Caco-2 (cell line): ENCODE results near the gene FOXN4. TPM values are rescaled to one million over a fixed set of nuclear protein-coding genes. Genes with fewer than 3 reads are reported as not detected.

Source experiments
- BruUV-seq: library from RNA; stranded (reverse); fragments of 400-500 nt; replicated peaks from 2 replicates; lab custom pipeline; 2021; lab: Mats Ljungman, UMichigan
- CTCF ChIA-PET: fragments of 300-600 bp; sonication (Branson Sonifier 250); formaldehyde crosslinking; loops from one replicate; lab custom pipeline; 2022; ENCODE audit warnings: antibody characterized with exemption; lab: Charles Lee
- POLR2A ChIA-PET: fragments of 300-600 bp; sonication (Branson Sonifier 250); formaldehyde crosslinking; loops from one replicate; lab custom pipeline; 2022; ENCODE audit warnings: antibody characterized with exemption; lab: Charles Lee
- DNase-seq, 2 experiments: peaks; one replicate each; pipeline versions ENCODE4 v3.0.0 to v3.0.0-alpha.2; 2020 to 2022
- H3K27me3 ChIP-seq: replicated peaks from 2 replicates; pipeline ENCODE4 v1.6.0; 2011; ENCODE audit warnings: low read length; ENCODE audit not compliant: control insufficient read depth, insufficient read depth
- H3K36me3 ChIP-seq: 2 replicates; pipeline ENCODE4 v1.5.1; 2011; ENCODE audit warnings: low read length; ENCODE audit not compliant: control insufficient read depth, insufficient read depth
- H3K4me1 ChIP-seq: fragments of 250-450 bp; sonication (Bioruptor Pico); 2 replicates; pipeline ENCODE4 v1.5.1; 2020; ENCODE audit warnings: mild to moderate bottlenecking
- H3K4me3 ChIP-seq: 2 replicates; pipeline ENCODE4 v1.5.1; 2011; ENCODE audit warnings: low read depth, mild to moderate bottlenecking, control low read depth, low read length
- H3K9me3 ChIP-seq: fragments of 250-450 bp; sonication (Bioruptor Pico); 2 replicates; pipeline ENCODE4 v1.5.1; 2020; ENCODE audit warnings: mild to moderate bottlenecking, moderate library complexity
- H3K27ac Mint-ChIP-seq: one replicate; pipeline ENCODE4 v1.8.0; 2022; ENCODE audit warnings: mixed read lengths; ENCODE audit not compliant: unreplicated experiment
- H3K27me3 Mint-ChIP-seq: one replicate; pipeline ENCODE4 v1.8.0; 2022; ENCODE audit warnings: mixed read lengths; ENCODE audit not compliant: insufficient read depth, unreplicated experiment
- H3K36me3 Mint-ChIP-seq: one replicate; pipeline ENCODE4 v1.8.0; 2022; ENCODE audit warnings: mild to moderate bottlenecking, mixed read lengths; ENCODE audit not compliant: insufficient read depth, unreplicated experiment
- H3K4me1 Mint-ChIP-seq: one replicate; pipeline ENCODE4 v1.8.0; 2022; ENCODE audit warnings: low read depth, mixed read lengths; ENCODE audit not compliant: unreplicated experiment
- H3K4me3 Mint-ChIP-seq: one replicate; pipeline ENCODE4 v1.8.0; 2022; ENCODE audit warnings: mild to moderate bottlenecking, moderate library complexity, mixed read lengths; ENCODE audit not compliant: unreplicated experiment
- H3K9me3 Mint-ChIP-seq: one replicate; pipeline ENCODE4 v1.8.0; 2022; ENCODE audit warnings: mixed read lengths; ENCODE audit not compliant: unreplicated experiment
- CTCF ChIP-seq, 2 experiments: fragments of 200-600 bp in 1 of 2; IDR thresholded peaks; 1 replicate in 1 of 2; 2 replicates in 1 of 2; pipeline versions ENCODE4 v1.5.1 to v1.8.0; 2011 to 2022; ENCODE audit warnings: antibody characterized with exemption in 1 of 2, control low read depth in 1 of 2, inconsistent platforms in 1 of 2, low read depth in 1 of 2, low read length in 1 of 2, mild to moderate bottlenecking in 1 of 2, moderate library complexity in 1 of 2; ENCODE audit not compliant: insufficient read depth in 1 of 2, severe bottlenecking in 1 of 2, unreplicated experiment in 1 of 2
- intact Hi-C: fragments of 100-400 bp; cut with micrococcal nuclease; formaldehyde crosslinking; loops from one replicate; pipeline ENCODE4 v1.10.0; 2022; ENCODE audit not compliant: unreplicated experiment
- total RNA-seq: library from RNA; stranded (reverse); gene quantifications from 2 replicates; pipeline ENCODE4 v1.2.3, GENCODE V29; 2022

The FOXN4 gene
- total RNA-seq, 1 experiment from 2014 or later: 0.95 TPM

- intact Hi-C loops: no loop called here
- no TSS peak for BruUV-seq
- Mint-ChIP-seq H3K4me3 (no peak overlapping the region), H3K27ac (no peak overlapping the region), H3K4me1 (no peaks in the 10 kb centered on the region), H3K9me3 (no peaks in the 10 kb centered on the region), H3K36me3 (no peaks in the 10 kb centered on the region), H3K27me3 (peaks cover 4% of the 10 kb centered on the region)
- CTCF ChIA-PET: interaction anchor here (0.9 to 2.4 kb wide), 2 partner anchors 16 to 54 kb away, joined by 3 to 6 read pairs; partner anchors contain the start of gene MYO1H
- H3K36me3 ChIP-seq: no peaks in the 10 kb centered on the region
- POLR2A ChIA-PET: no interaction called here
- no peaks in the 10 kb centered on the region for H3K9me3 ChIP-seq
- TF ChIP-seq CTCF (IDR thresholded peaks at IDR 0.05; ENCODE audit: insufficient read depth in 1 of 2, low read depth in 1 of 2, low read length in 1 of 2, severe bottlenecking in 1 of 2, unreplicated experiment in 1 of 2): no peak
- H3K4me3 ChIP-seq: no peak overlapping the region
- no peaks in the 10 kb centered on the region for H3K27me3 ChIP-seq
- no peak for DNase-seq
- no peaks in the 10 kb centered on the region for H3K4me1 ChIP-seq
These were observed 22.3 kb upstream of the FOXN4 start for GRCh38 chr12:109331301-109331952.

- H3K4me1 Mint-ChIP-seq: no peaks in the 10 kb centered on the region
- H3K27ac Mint-ChIP-seq: no peak overlapping the region
- ChIA-PET CTCF (interaction anchor here (0.6 to 2.4 kb wide), 2 partner anchors 55 to 212 kb away, joined by 3 to 6 read pairs; no protein-coding TSS in a partner anchor), POLR2A (no interaction called here)
- Histone ChIP-seq H3K4me3 (no peak overlapping the region), H3K36me3 (no peaks in the 10 kb centered on the region), H3K4me1 (no peaks in the 10 kb centered on the region), H3K27me3 (no peaks in the 10 kb centered on the region), H3K9me3 (no peaks in the 10 kb centered on the region)
- no peak for TF ChIP-seq CTCF (IDR thresholded peaks at IDR 0.05; ENCODE audit: insufficient read depth in 1 of 2, low read depth in 1 of 2, low read length in 1 of 2, severe bottlenecking in 1 of 2, unreplicated experiment in 1 of 2)
- no peak for DNase-seq
- H3K27me3 Mint-ChIP-seq: no peaks in the 10 kb centered on the region
- no TSS peak for BruUV-seq
- intact Hi-C loops: no loop called here
- H3K4me3 Mint-ChIP-seq: no peak overlapping the region
- no peaks in the 10 kb centered on the region for H3K36me3 Mint-ChIP-seq
- H3K9me3 Mint-ChIP-seq: no peaks in the 10 kb centered on the region
These were observed 21.5 kb upstream of the FOXN4 start for GRCh38 chr12:109330282-109331230.

- Histone ChIP-seq H3K27me3 (no peaks in the 10 kb centered on the region; the same call in 1 of the 2 replicates), H3K4me1 (no peaks in the 10 kb centered on the region), H3K4me3 (no peak overlapping the region), H3K9me3 (no peaks in the 10 kb centered on the region), H3K36me3 (no peaks in the 10 kb centered on the region)
- ChIA-PET CTCF (interaction anchor here (1.0 kb wide), 1 partner anchor 18 kb away, joined by 3 read pairs; the partner anchor contains the start of gene MYO1H), POLR2A (no interaction called here)
- Mint-ChIP-seq H3K4me3 (no peak overlapping the region), H3K27me3 (peaks cover 2% of the 10 kb centered on the region), H3K9me3 (no peaks in the 10 kb centered on the region), H3K36me3 (no peaks in the 10 kb centered on the region), H3K4me1 (no peaks in the 10 kb centered on the region), H3K27ac (no peak overlapping the region)
- DNase-seq: no peak
- intact Hi-C loops: no loop called here
- BruUV-seq: no TSS peak
- no peak for TF ChIP-seq CTCF (IDR thresholded peaks at IDR 0.05; ENCODE audit: insufficient read depth in 1 of 2, low read depth in 1 of 2, low read length in 1 of 2, severe bottlenecking in 1 of 2, unreplicated experiment in 1 of 2)
These were observed 20.6 kb upstream of the FOXN4 start for GRCh38 chr12:109329686-109330085.
